Measurements from ENCODE around the gene XBP1. TPM values are rescaled to one million over a fixed set of nuclear protein-coding genes. Genes with fewer than 3 reads are reported as not detected.

Gene XBP1
- total RNA-seq, 3 donors from 2014 or later = 156 to 1,772 (median 1,383) TPM

DNA sequence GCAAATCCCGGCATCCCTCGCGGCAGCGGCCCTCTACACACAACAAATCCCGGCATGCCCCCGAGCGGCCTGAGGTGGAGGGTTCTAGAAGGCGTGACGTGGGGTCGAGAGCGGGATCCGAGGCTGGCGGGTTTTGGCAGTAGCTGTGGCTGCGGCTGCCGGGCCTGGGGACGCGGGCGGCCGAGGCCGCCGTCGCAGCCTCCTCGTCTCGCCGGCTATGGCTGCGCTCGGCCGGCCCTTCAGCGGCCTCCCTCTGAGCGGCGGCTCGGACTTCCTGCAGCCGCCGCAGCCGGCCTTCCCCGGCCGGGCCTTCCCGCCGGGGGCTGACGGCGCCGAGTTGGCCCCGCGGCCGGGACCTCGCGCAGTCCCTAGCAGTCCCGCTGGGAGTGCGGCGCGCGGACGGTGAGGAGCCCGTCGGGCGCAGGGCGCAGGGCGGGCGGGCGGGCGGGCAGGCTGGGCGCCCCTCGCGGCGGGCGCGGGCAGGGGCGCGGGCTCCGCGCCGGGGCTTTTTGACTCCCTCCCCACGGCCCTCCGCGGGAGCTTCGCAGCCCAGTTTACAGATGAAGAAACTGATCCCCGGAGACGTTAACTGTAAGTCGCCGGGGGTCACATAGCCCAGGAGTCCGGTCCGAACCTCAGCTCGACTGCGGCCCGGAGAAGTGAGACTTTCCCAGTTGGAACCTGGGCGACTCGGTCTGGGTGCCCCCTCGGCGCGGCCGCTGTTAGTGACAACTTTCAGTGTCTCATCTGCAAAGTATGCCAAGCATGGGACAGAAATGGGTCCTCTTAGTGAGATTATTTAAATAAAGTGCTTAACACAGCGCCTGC lies 27.5 kb downstream of the XBP1 start, which contains the start of gene CCDC117:
Gene CCDC117 (plus strand): TSS at position 63 of the 828 bp plus-strand sequence. CDS start 155 bp downstream, at position 218.
- intact Hi-C loops (cut with DNase I; ENCODE audit: low total_unique reads) = no loop called here
- DNase-seq (ENCODE audit: low spot score in 2 of 2) = peak; percentile 92
- peak within 1 kb of the TSS; percentile 87 to 96 (median 91) for H3K4me3 ChIP-seq
- H3K4me1 ChIP-seq = no peaks in the 10 kb centered on the region
- TF ChIP-seq, protein P1, sequence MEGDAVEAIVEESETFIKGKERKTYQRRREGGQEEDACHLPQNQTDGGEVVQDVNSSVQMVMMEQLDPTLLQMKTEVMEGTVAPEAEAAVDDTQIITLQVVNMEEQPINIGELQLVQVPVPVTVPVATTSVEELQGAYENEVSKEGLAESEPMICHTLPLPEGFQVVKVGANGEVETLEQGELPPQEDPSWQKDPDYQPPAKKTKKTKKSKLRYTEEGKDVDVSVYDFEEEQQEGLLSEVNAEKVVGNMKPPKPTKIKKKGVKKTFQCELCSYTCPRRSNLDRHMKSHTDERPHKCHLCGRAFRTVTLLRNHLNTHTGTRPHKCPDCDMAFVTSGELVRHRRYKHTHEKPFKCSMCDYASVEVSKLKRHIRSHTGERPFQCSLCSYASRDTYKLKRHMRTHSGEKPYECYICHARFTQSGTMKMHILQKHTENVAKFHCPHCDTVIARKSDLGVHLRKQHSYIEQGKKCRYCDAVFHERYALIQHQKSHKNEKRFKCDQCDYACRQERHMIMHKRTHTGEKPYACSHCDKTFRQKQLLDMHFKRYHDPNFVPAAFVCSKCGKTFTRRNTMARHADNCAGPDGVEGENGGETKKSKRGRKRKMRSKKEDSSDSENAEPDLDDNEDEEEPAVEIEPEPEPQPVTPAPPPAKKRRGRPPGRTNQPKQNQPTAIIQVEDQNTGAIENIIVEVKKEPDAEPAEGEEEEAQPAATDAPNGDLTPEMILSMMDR (IDR thresholded peaks at IDR 0.05) = peak in 1 of 3 donors; percentile 23
- peak; percentile 79 to 89 (median 85) for TF ChIP-seq POLR2AphosphoS5 (IDR thresholded peaks at IDR 0.05)
- peak; percentile 32 for TF ChIP-seq POLR2A (IDR thresholded peaks at IDR 0.05)
- no peaks in the 10 kb centered on the region for H3K36me3 ChIP-seq
- H3K9me3 ChIP-seq = no peaks in the 10 kb centered on the region
- peak within 1 kb of the TSS; percentile 96 to 100 for H3K27ac ChIP-seq
- H3K27me3 ChIP-seq = no peaks in the 10 kb centered on the region

DNA sequence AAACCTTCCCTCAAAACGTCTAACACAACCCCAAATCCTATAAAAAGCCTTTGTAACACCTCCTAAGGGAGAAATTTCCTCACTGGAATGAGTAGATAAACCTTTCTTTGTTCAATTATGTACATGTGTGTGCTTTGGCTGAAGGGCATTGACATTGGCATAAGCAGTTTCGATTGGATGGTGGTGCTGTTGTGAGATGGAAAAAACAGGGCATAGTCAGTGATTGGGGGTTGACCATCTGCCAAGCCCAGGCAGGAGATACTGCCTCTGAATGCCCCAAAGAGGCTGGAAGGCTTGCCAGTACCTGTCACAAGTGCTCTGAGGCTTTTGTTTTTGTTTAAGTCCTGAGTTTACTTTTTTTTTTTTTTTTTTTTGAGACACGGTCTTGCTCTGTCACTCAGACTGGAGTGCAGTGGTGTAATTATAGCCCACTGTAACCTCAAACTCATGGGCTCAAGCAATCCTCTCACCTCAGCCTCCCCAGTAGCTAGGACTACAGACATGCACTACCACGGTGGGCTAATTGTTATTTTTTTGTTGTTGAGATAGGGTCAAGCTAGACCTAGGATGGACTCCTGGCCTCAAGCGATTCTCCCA lies 29.1 kb downstream of the XBP1 start:
- DNase-seq (ENCODE audit: low spot score in 2 of 2) = no peak
- intact Hi-C loops (cut with DNase I; ENCODE audit: low total_unique reads) = no loop called here
- TF ChIP-seq POLR2AphosphoS5 (IDR thresholded peaks at IDR 0.05) (no peak), POLR2A (IDR thresholded peaks at IDR 0.05) (no peak)
- TF ChIP-seq, protein P1 (IDR thresholded peaks at IDR 0.05) = no peak
- H3K27ac ChIP-seq = peak overlapping the region; percentile 28 to 96
- H3K9me3 ChIP-seq = no peaks in the 10 kb centered on the region
- peak overlapping the region in 1 of 3 donors; percentile 3 for H3K4me3 ChIP-seq
- H3K36me3 ChIP-seq = no peaks in the 10 kb centered on the region
- no peaks in the 10 kb centered on the region for H3K4me1 ChIP-seq
- no peaks in the 10 kb centered on the region for H3K27me3 ChIP-seq

DNA sequence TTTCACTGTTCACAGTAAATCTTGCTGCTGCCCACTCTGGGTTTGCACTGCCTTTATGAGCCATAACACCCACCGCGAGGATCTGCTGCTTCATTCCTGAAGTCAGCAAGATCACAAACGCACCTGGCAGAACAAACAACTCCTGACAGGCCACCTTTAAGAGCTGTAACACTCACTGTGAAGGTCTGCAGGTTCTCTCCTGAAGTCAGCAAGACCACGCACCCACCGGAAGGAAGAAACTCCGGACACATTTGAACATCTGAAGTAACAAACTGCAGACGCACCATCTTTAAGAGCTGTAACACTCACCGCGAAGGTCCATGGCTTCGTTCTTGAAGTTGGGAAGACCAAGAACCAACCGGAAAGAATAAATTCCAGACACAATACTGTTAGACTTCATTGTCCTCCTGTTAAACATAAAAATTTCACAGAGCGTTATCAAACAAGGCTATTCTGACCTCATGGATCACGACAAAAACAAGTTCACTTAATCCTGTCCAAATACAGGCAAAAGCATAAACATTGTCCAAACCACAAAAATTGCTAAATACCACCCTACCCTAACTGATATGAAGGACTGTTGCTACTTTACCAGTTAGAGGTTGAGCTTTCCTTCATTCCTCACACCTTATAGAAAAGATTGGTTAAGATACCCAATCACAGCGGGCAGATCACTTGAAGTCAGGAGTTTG lies 30.8 kb downstream of the XBP1 start:
- Histone ChIP-seq H3K27ac (no peak overlapping the region), H3K27me3 (no peaks in the 10 kb centered on the region), H3K4me1 (no peaks in the 10 kb centered on the region), H3K4me3 (no peak overlapping the region), H3K9me3 (no peaks in the 10 kb centered on the region), H3K36me3 (no peaks in the 10 kb centered on the region)
- no peak for DNase-seq (ENCODE audit: low spot score in 2 of 2)
- intact Hi-C loops (cut with DNase I; ENCODE audit: low total_unique reads) = no loop called here
- TF ChIP-seq POLR2A (IDR thresholded peaks at IDR 0.05) (no peak), POLR2AphosphoS5 (IDR thresholded peaks at IDR 0.05) (no peak)
- TF ChIP-seq, protein P1 (IDR thresholded peaks at IDR 0.05) = no peak

DNA sequence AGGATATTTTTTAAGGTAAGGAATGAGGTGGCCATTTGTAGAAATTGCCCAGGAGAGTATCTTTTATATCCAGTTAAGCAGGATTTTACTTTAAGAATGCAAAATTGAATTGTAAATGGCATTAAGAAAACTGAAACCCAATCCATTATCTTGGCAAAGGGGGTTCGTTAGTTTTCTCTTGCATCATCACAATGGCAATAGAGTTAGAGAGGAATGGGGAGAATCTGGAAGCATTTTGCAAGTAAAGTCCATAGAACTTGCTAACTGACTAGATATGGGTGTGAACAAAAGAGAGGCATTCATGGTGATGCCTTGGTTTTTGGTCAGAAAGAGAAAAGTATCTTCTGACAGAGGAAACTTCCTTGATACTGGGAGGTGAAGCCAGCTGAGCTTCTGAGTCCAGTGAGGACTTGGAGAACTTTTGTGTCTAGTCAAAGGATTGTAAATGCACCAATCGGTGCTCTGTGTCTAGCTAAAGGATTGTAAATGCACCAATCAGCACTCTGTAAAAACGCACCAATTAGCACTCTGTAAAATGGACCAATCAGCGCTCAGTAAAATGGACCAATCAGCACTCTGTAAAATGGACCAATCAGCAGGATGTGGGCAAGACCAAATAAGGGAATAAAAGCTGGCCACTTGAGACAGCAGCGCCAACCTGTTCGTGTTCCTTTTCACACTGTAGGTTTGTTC lies 31.5 kb downstream of the XBP1 start:
- no peaks in the 10 kb centered on the region for H3K9me3 ChIP-seq
- no peaks in the 10 kb centered on the region for H3K36me3 ChIP-seq
- TF ChIP-seq, protein P1 (IDR thresholded peaks at IDR 0.05) = no peak
- TF ChIP-seq POLR2A (IDR thresholded peaks at IDR 0.05) (no peak), POLR2AphosphoS5 (IDR thresholded peaks at IDR 0.05) (no peak)
- no peaks in the 10 kb centered on the region for H3K27me3 ChIP-seq
- no peaks in the 10 kb centered on the region for H3K4me1 ChIP-seq
- intact Hi-C loops (cut with DNase I; ENCODE audit: low total_unique reads) = no loop called here
- H3K27ac ChIP-seq = no peak overlapping the region
- no peak for DNase-seq (ENCODE audit: low spot score in 2 of 2)
- no peak overlapping the region for H3K4me3 ChIP-seq
